B cell (primary cell): Measurements from ENCODE around the gene DIPK1A. TPM values are rescaled to one million over a fixed set of nuclear protein-coding genes. Genes with fewer than 3 reads are reported as not detected.

Experiments used
- ATAC-seq: fragments of 200-7000 bp; cut with Tn5 transposase; one replicate; pipeline ENCODE4 v1.10.0; 2021; ENCODE audit warnings: low read depth, mild to moderate bottlenecking, moderate number of reproducible peaks, moderate library complexity
- CTCF ChIA-PET: fragments of 350-600 bp; sonication (Branson Sonifier 250); formaldehyde crosslinking; loops from one replicate; lab custom pipeline; 2021; ENCODE audit warnings: antibody characterized with exemption, inconsistent platforms; lab: Charles Lee
- POLR2A ChIA-PET: fragments of 350-600 bp; sonication (Branson Sonifier 250); formaldehyde crosslinking; loops from one replicate; lab custom pipeline; 2021; ENCODE audit warnings: antibody characterized with exemption; lab: Charles Lee
- DNase-seq: peaks from one replicate; pipeline ENCODE4 v3.0.0; 2013
- H2AFZ ChIP-seq: 2 replicates; pipeline ENCODE4 v1.6.1; 2012; ENCODE audit warnings: mild to moderate bottlenecking, low read depth, low read length; ENCODE audit not compliant: insufficient read depth, poor library complexity, severe bottlenecking
- H3K27ac ChIP-seq, 2 donors: 1 replicate in 1 of 2; 2 replicates in 1 of 2; pipeline ENCODE4 v1.5.1; 2012 to 2013; ENCODE audit warnings: low read length in 2 of 2, mild to moderate bottlenecking in 2 of 2, moderate library complexity in 1 of 2
- H3K27me3 ChIP-seq, 4 experiments: fragments of 200-600 bp in 1 of 4; sonication (generic) in 1 of 4; replicated peaks in 1 of 4; 1 replicate in 2 of 4; 2 replicates in 2 of 4; pipeline versions ENCODE4 v1.6.1 to v1.7.0; 2013 to 2016; ENCODE audit warnings: low read length in 3 of 4, mild to moderate bottlenecking in 2 of 4, mixed read lengths in 1 of 4, moderate library complexity in 1 of 4; ENCODE audit not compliant: insufficient read depth in 4 of 4, control insufficient read depth in 3 of 4; ENCODE audit errors: control extremely low read depth in 1 of 4
- H3K36me3 ChIP-seq, 2 experiments: replicated peaks in 1 of 2; 1 replicate in 1 of 2; 2 replicates in 1 of 2; pipeline versions ENCODE4 v1.6.1 to v1.7.1; 2013; ENCODE audit warnings: low read length in 1 of 2; ENCODE audit not compliant: insufficient read depth in 2 of 2, control insufficient read depth in 1 of 2; ENCODE audit errors: control extremely low read depth in 1 of 2, extremely low read depth in 1 of 2
- H3K4me1 ChIP-seq, 2 donors: fragments of 200-600 bp in 1 of 2; sonication (generic) in 1 of 2; 1 replicate in 1 of 2; 2 replicates in 1 of 2; pipeline versions ENCODE4 v1.5.1 to v1.6.1; 2013 to 2017; ENCODE audit warnings: low read length in 2 of 2; ENCODE audit not compliant: control insufficient read depth in 2 of 2, insufficient read depth in 2 of 2
- H3K4me2 ChIP-seq: replicated peaks from 2 replicates; pipeline ENCODE3; 2012; ENCODE audit warnings: mild to moderate bottlenecking, low read depth, low read length; ENCODE audit not compliant: poor library complexity, severe bottlenecking
- H3K4me3 ChIP-seq, 5 experiments: fragments of 200-600 bp in 1 of 5; sonication (generic) in 1 of 5; 1 replicate in 3 of 5; 2 replicates in 2 of 5; pipeline versions ENCODE4 v1.5.1 to v1.7.0; 2011 to 2016; ENCODE audit warnings: low read length in 4 of 5, mild to moderate bottlenecking in 4 of 5, low read depth in 2 of 5, control low read depth in 1 of 5, moderate library complexity in 1 of 5; ENCODE audit not compliant: insufficient read depth in 1 of 5; ENCODE audit errors: control extremely low read depth in 1 of 5, extremely low read depth in 1 of 5
- H3K79me2 ChIP-seq: fragments of 200-600 bp; sonication (generic); one replicate; pipeline ENCODE4 v1.6.0; 2016; ENCODE audit warnings: low read length; ENCODE audit not compliant: control insufficient read depth, insufficient read depth
- H3K9ac ChIP-seq: fragments of 200-600 bp; sonication (generic); 2 replicates; pipeline ENCODE4 v1.6.1; 2017; ENCODE audit warnings: mild to moderate bottlenecking, low read length, moderate library complexity
- H3K9me3 ChIP-seq, 3 donors: one replicate each; pipeline versions ENCODE4 v1.6.1 to v1.7.1; 2013; ENCODE audit warnings: low read length in 2 of 3; ENCODE audit not compliant: control insufficient read depth in 2 of 3, insufficient read depth in 1 of 3; ENCODE audit errors: control extremely low read depth in 1 of 3
- H4K20me1 ChIP-seq: 2 replicates; pipeline ENCODE4 v1.6.0; 2012; ENCODE audit warnings: mild to moderate bottlenecking, low read length; ENCODE audit not compliant: insufficient read depth, control insufficient read depth, poor library complexity, severe bottlenecking
- H3K27ac Mint-ChIP-seq: one replicate; pipeline ENCODE4 v1.8.0; 2021; ENCODE audit warnings: mixed read lengths
- H3K27me3 Mint-ChIP-seq: one replicate; pipeline ENCODE4 v1.8.0; 2021; ENCODE audit warnings: mixed read lengths
- H3K4me1 Mint-ChIP-seq: one replicate; pipeline ENCODE4 v1.8.0; 2021; ENCODE audit warnings: mixed read lengths
- H3K4me3 Mint-ChIP-seq: one replicate; pipeline ENCODE4 v1.8.0; 2021; ENCODE audit warnings: mixed read lengths
- H3K9me3 Mint-ChIP-seq: one replicate; pipeline ENCODE4 v1.8.0; 2022; ENCODE audit warnings: mixed read lengths; ENCODE audit not compliant: insufficient read depth
- EZH2 ChIP-seq: IDR thresholded peaks from 2 replicates; pipeline ENCODE4 v1.6.1; 2012; ENCODE audit warnings: borderline replicate concordance, low read depth, mild to moderate bottlenecking, moderate library complexity, low read length; ENCODE audit not compliant: insufficient read depth, poor library complexity, severe bottlenecking
- WGBS: methylation state at CpG from one replicate; pipeline ENCODE4 v1.1.5; 2013; ENCODE audit warnings: missing lambda C conversion rate; ENCODE audit not compliant: insufficient coverage; 5-methylcytosine and 5-hydroxymethylcytosine counted together
- intact Hi-C: fragments of 100-400 bp; cut with micrococcal nuclease; formaldehyde crosslinking; loops from one replicate; pipeline ENCODE4 v1.10.0; 2022
- polyA plus RNA-seq: library from polyadenylated mRNA; depleted of rRNA; stranded (reverse); fragments of >200 nt; gene quantifications from 2 replicates; pipeline ENCODE4 v1.2.3, GENCODE V29; 2012
- total RNA-seq, 2 donors: library from RNA; stranded (reverse); fragments of 120-200 nt in 1 of 2; gene quantifications; 1 replicate in 1 of 2; 2 replicates in 1 of 2; pipeline versions ENCODE4 v1.2.3 to v1.2.4, GENCODE V29; 2013 to 2022
- TF ChIP-seq, protein P1 (sequence below): fragments of 200-600 bp; IDR thresholded peaks from one replicate; pipeline ENCODE4 v1.8.0; 2022; ENCODE audit warnings: antibody characterized with exemption, mild to moderate bottlenecking

Gene DIPK1A
- total and polyA plus RNA-seq, 2 donors (not counting 1 experiment from before 2014, with no cell fraction given): 10.7 to 22.7 TPM

- ATAC-seq: no peak
- no peak for DNase-seq
- CTCF ChIA-PET: interaction anchor here (0.7 to 11.2 kb wide), 12 partner anchors 9 to 120 kb away, joined by 3 to 295 read pairs (median 6); no protein-coding TSS in a partner anchor
- Histone ChIP-seq H4K20me1 (no peaks in the 10 kb centered on the region), H3K27ac (peak overlapping the region in 1 of 2 donors; percentile 53), H3K9me3 (no peaks in the 10 kb centered on the region), H3K4me2 (peak overlapping the region; percentile 51), H3K36me3 (no peaks in the 10 kb centered on the region), H3K4me1 (peaks cover 63 to 77% of the 10 kb centered on the region in 2 donors), H3K4me3 (no peak overlapping the region), H3K27me3 (no peaks in the 10 kb centered on the region), H3K9ac (no peak overlapping the region), H3K79me2 (peaks cover 87% of the 10 kb centered on the region), H2AFZ (no peak overlapping the region)
- TF ChIP-seq EZH2: no peak
- TF ChIP-seq, protein P1, sequence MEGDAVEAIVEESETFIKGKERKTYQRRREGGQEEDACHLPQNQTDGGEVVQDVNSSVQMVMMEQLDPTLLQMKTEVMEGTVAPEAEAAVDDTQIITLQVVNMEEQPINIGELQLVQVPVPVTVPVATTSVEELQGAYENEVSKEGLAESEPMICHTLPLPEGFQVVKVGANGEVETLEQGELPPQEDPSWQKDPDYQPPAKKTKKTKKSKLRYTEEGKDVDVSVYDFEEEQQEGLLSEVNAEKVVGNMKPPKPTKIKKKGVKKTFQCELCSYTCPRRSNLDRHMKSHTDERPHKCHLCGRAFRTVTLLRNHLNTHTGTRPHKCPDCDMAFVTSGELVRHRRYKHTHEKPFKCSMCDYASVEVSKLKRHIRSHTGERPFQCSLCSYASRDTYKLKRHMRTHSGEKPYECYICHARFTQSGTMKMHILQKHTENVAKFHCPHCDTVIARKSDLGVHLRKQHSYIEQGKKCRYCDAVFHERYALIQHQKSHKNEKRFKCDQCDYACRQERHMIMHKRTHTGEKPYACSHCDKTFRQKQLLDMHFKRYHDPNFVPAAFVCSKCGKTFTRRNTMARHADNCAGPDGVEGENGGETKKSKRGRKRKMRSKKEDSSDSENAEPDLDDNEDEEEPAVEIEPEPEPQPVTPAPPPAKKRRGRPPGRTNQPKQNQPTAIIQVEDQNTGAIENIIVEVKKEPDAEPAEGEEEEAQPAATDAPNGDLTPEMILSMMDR: no peak
- Mint-ChIP-seq H3K4me3 (peak overlapping the region; percentile 39), H3K27me3 (no peaks in the 10 kb centered on the region), H3K4me1 (peaks cover 57% of the 10 kb centered on the region), H3K27ac (peak overlapping the region; percentile 42), H3K9me3 (no peaks in the 10 kb centered on the region)
- POLR2A ChIA-PET: interaction anchor here (0.5 kb wide), 1 partner anchor 746 kb away, joined by 6 read pairs; no protein-coding TSS in a partner anchor
- intact Hi-C loops: loop anchor here (5.0 kb wide), 1 partner anchor 46 kb away; no protein-coding TSS in a partner anchor
- no CpG with 5 or more reads among the region's 1 CpG for WGBS
Observed at GRCh38 chr1:92958203-92958970, 2.9 kb downstream of the DIPK1A start.
